ENCODE data around the gene NKIRAS1. TPM values are rescaled to one million over a fixed set of nuclear protein-coding genes. Genes with fewer than 3 reads are reported as not detected.

The NKIRAS1 gene
- total RNA-seq, 1 experiment from 2014 or later, result 7.3 TPM

DNA sequence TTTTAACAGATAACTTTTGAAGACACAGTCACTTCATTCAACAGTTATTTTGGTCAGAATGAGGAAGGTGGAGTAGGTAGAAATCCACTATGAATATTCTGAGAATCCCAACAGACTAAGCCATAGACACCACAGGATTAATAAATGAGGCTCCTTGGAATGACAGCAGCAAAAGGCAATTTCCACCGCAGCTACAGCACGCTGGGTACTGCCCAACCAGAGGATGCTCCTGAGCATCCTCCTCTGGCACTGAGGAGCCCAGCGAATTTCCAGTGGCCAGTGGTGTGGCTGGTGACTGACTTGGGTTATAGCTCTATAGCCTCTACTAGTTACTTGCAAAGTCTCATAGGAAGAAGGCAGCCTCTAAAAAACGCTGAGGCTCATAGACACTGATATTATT is 24.6 kb upstream of the NKIRAS1 start (continued):
- TF ChIP-seq AFF4 (CRISPR knock-in tag; IDR thresholded peaks at IDR 0.05; ENCODE audit: borderline replicate concordance), result no peak
- TF ChIP-seq, protein P1, sequence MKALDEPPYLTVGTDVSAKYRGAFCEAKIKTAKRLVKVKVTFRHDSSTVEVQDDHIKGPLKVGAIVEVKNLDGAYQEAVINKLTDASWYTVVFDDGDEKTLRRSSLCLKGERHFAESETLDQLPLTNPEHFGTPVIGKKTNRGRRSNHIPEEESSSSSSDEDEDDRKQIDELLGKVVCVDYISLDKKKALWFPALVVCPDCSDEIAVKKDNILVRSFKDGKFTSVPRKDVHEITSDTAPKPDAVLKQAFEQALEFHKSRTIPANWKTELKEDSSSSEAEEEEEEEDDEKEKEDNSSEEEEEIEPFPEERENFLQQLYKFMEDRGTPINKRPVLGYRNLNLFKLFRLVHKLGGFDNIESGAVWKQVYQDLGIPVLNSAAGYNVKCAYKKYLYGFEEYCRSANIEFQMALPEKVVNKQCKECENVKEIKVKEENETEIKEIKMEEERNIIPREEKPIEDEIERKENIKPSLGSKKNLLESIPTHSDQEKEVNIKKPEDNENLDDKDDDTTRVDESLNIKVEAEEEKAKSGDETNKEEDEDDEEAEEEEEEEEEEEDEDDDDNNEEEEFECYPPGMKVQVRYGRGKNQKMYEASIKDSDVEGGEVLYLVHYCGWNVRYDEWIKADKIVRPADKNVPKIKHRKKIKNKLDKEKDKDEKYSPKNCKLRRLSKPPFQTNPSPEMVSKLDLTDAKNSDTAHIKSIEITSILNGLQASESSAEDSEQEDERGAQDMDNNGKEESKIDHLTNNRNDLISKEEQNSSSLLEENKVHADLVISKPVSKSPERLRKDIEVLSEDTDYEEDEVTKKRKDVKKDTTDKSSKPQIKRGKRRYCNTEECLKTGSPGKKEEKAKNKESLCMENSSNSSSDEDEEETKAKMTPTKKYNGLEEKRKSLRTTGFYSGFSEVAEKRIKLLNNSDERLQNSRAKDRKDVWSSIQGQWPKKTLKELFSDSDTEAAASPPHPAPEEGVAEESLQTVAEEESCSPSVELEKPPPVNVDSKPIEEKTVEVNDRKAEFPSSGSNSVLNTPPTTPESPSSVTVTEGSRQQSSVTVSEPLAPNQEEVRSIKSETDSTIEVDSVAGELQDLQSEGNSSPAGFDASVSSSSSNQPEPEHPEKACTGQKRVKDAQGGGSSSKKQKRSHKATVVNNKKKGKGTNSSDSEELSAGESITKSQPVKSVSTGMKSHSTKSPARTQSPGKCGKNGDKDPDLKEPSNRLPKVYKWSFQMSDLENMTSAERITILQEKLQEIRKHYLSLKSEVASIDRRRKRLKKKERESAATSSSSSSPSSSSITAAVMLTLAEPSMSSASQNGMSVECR (CRISPR knock-in tag; IDR thresholded peaks at IDR 0.05; ENCODE audit: borderline replicate concordance), result no peak

GRCh38 chr3:23940775-23941174 is 24.0 kb upstream of the NKIRAS1 start:
- Mint-ChIP-seq H3K4me1 (peaks cover 14% of the 10 kb centered on the region), H3K27me3 (ENCODE audit: low read depth) (peaks cover 16% of the 10 kb centered on the region), H3K27ac (no peak overlapping the region), H3K4me3 (no peak overlapping the region), H3K36me3 (no peaks in the 10 kb centered on the region), H3K9me3 (no peaks in the 10 kb centered on the region)
- DNase-seq (ENCODE audit: low spot score), result no peak
- ChIA-PET CTCF (interaction anchor here (0.5 kb wide), 1 partner anchor 981 kb away, joined by 3 read pairs; no protein-coding TSS in a partner anchor), POLR2A (interaction anchor here (0.6 to 1.9 kb wide), 2 partner anchors 24 to 448 kb away, joined by 4 to 8 read pairs; partner anchors contain the start of genes NKIRAS1 and RPL15)
- TF ChIP-seq SMAD3 (CRISPR knock-in tag; IDR thresholded peaks at IDR 0.05; ENCODE audit: borderline replicate concordance) (no peak), ZNF138 (CRISPR knock-in tag; conservative IDR thresholded peaks at IDR 0.05) (no peak), JUN (CRISPR knock-in tag; IDR thresholded peaks at IDR 0.05) (no peak), ATF2 (CRISPR knock-in tag; IDR thresholded peaks at IDR 0.05; ENCODE audit: borderline replicate concordance, low read depth) (no peak), ZBTB21 (CRISPR knock-in tag; IDR thresholded peaks at IDR 0.05; ENCODE audit: borderline replicate concordance) (no peak), ZNF263 (CRISPR knock-in tag; IDR thresholded peaks at IDR 0.05; ENCODE audit: low read depth) (no peak)
- no peak for ATAC-seq

GRCh38 chr3:23938688-23939087 is 21.9 kb upstream of the NKIRAS1 start:
- no peak for TF ChIP-seq PREB (CRISPR knock-in tag; IDR thresholded peaks at IDR 0.05; ENCODE audit: borderline replicate concordance)
- 0 out of 2 replicates have a peak, but pooled peaks have one; percentile 20 for TF ChIP-seq GABPB1 (CRISPR knock-in tag; IDR thresholded peaks at IDR 0.05)
- TF ChIP-seq ZNF396 (CRISPR knock-in tag; IDR thresholded peaks at IDR 0.05; ENCODE audit: borderline replicate concordance), result no peak
- TF ChIP-seq ZMAT4 (CRISPR knock-in tag; IDR thresholded peaks at IDR 0.05), result no peak
- no peak for TF ChIP-seq ZNF416 (CRISPR knock-in tag; IDR thresholded peaks at IDR 0.05)
- TF ChIP-seq ZNF121 (CRISPR knock-in tag; IDR thresholded peaks at IDR 0.05), result no peak
- H3K9me3 Mint-ChIP-seq, result no peaks in the 10 kb centered on the region
- ChIA-PET CTCF (no interaction called here), POLR2A (interaction anchor here (0.6 kb wide), 1 partner anchor 22 kb away, joined by 3 read pairs; the partner anchor contains the start of genes NKIRAS1 and RPL15)
- peaks cover 18% of the 10 kb centered on the region for H3K27me3 Mint-ChIP-seq (ENCODE audit: low read depth)
- no peak overlapping the region for H3K4me3 Mint-ChIP-seq
- peaks cover 6% of the 10 kb centered on the region for H3K4me1 Mint-ChIP-seq
- no peak overlapping the region for H3K27ac Mint-ChIP-seq
- ATAC-seq, result no peak; the same call in none of the 2 replicates
- no peaks in the 10 kb centered on the region for H3K36me3 Mint-ChIP-seq
- no peak for DNase-seq (ENCODE audit: low spot score)

Measured in WTC11 (cell line).